ENCODE results near the gene CEP72.

- TF ChIP-seq BRCA1 (IDR thresholded peaks at IDR 0.05; ENCODE audit: low read depth, low read length), result no peak
- no peak for TF ChIP-seq RELA (IDR thresholded peaks at IDR 0.05; ENCODE audit: borderline replicate concordance, partially characterized antibody)
These were observed 52.8 kb downstream of the CEP72 start for GRCh38 chr5:664994-665360.

All from GM12878 (cell line).